ENCODE results near the gene DAP. TPM values are rescaled to one million over a fixed set of nuclear protein-coding genes. Genes with fewer than 3 reads are reported as not detected.

The DAP gene
- total RNA-seq (2022; extraction: Qiagen RNA extraction; ENCODE audit: low read depth) = 58.0 to 62.1 TPM (median 59.5 TPM) in 5 replicates

GRCh38 chr5:10761185-10761932 lies at the start of gene DAP:
Gene DAP, minus strand, starts transcription at chr5:10761234. Its CDS starts 166 bp downstream, at chr5:10761068.

Other genes with a start within 250 kb of the DAP start
- 10.9 to 13.5 TPM (median 12.9 TPM) in 5 replicates for gene ANKRD33B, start 197.2 kb downstream of the DAP start, total RNA-seq (2022; extraction: Qiagen RNA extraction; ENCODE audit: low read depth)